GM19468 (cell line): ENCODE data around the gene CYP2D6.
"Not testable (repeated sequence)": the region's sequence is repeated elsewhere in the genome, so short reads cannot be mapped to it uniquely, and the experiment has no call there.

Experiments
- ATAC-seq: cut with Tn5 transposase; IDR thresholded peaks from one replicate; pipeline ENCODE4 v1.9.1; 2021; ENCODE audit warnings: mild to moderate bottlenecking, moderate library complexity, moderate number of reproducible peaks; ENCODE audit not compliant: unreplicated experiment; ENCODE audit errors: extremely low read depth

The CYP2D6 gene

DNA sequence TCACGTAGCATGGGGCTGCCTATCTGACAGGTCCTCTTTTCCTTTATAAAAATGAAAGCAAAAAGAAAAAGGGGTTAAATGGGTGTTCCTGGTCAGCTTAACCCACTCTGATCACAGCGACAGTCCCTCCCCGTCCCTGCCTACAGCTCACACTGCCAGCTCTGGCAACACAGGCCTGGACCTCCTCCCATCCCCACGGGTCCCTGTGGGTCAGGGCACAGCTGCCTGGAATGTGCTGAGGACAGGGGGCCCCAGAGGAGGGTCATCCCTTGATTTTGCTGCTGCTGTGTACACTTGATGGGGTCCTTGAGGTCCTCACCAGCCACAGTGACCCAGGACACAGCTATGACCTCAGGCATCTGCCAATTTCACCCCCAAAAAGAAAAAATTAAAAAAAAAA lies 29.6 kb upstream of the CYP2D6 start:
- no peak for ATAC-seq

- ATAC-seq, result no peak
Measured at GRCh38 chr22:42158456-42159132, 28.0 kb upstream of the CYP2D6 start.

DNA sequence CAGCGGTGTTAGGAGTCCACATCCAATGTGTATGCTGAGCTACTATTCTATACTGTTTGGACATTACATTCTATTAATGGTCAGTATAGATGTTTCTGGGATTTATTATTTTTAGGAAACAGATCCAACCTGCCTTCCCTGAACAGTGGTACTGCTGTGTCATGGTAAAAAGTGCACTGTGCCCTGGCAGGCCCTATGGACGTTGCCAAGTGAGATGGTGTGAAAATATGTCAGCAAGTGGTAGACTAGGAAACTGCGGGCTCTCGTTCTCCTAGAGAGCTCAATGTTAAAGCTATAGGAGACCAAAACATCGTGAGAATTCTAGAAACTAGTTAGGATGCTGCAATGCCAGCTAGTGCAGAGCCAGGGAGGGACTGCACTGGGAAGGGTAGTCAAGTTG lies 26.0 kb upstream of the CYP2D6 start:
- ATAC-seq, result no peak

DNA sequence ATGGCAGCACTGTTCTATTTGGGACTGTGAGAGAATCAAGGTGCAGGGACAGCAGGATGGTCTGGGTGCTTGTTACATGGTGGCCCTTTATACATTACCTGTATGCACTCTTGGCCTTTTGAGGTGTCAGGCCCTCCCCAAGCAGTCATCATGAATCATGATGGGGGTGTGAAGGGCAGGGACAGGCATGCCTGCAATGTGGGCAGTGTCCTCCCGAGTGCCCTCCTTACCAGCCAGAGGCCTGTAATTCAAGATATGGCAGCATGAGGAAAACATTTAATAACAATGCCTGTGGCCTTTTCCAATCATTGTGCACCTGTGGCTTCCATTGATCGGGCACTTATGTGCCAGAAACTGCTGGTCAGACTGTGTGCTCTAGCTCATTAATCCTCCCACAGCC lies 25.5 kb upstream of the CYP2D6 start:
- ATAC-seq, result no peak

DNA sequence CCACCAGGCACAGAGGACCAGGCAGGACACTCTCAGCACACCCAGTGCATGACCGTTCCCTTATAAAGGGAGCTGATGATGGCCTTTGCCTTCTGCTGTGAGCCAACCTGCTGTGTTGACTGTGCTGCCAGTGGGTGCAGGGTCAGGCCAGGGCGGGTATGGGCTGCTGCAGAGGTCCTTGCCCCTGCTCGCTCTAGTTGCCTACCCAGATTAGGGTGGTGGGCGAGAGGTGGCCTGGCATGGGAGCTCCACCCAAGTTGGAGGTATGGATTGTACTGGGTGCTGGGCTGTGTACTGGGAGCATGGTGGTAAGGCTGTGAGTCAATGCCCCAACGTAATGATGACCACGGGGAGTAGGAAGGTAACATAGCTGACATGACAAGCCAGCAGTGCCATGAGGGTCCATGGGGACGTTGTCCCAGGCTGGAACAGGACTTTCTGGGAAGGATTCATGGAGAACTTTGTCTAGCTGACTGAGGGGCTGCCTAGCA lies 24.5 kb upstream of the CYP2D6 start:
- ATAC-seq, result no peak

- ATAC-seq, result no peak
Measured at GRCh38 chr22:42154293-42155052, 23.9 kb upstream of the CYP2D6 start.

DNA sequence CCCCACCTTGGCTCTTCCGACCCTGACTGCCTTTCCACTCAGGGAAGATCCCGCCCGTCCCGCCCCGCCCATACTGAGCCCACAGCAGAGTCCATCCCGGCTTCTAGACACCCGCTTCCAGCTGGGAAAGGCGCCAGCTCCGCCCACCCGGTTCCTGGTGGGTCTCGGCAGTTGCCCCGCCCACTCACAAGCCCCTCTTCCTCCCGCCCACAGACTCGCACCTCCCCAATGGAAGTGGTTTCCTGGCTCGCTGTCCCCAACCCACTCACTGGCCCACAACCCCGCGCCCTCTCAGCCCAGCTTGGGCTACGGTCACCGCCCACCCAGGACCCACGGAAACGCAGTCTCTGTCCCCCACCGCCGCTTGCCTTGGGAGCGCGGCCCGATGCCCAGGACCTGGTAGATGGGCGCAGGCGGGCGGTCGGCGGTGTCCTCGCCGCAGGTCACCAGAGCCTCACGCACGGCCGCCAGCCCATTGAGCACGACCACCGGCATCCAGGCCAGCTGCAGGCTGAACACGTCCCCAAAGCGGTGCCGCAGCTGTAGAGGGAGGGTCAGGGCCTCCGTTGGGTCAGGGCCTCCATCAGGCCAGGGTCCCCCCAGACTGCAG lies 22.2 kb upstream of the CYP2D6 start:
- ATAC-seq, result no peak

DNA sequence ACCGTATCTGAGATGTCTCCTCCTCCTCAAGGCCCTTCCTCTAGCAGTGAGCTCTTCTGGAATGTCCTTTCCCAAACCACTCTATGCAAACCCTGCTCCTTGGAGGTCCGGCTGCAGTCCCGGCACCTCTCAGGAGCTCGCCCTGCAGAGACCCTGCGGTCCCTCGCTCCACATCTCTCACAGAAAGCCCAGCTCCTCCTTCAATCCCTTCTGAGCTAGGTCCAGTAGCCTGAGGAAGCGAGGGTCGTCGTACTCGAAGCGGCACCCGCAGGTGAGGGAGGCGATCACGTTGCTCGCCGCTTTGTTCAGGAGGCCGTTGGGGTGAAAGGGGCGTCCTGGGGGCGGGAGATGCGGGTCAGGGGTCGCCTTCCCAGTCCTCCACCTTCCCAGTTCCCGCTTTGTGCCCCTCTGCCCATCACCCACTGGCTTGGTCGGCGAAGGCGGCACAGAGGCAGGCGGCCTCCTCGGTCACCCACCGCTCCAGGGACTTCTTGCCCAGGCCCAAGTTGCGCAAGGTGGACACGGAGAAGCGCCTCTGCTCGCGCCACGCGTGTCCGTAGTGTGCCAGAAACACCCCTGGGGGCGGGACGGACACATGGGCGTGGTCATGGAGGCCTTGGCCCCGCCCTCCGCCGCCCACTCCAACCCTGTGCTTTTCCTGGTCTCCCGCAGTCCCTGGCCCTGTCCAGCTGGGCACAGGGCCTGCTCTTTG lies 21.5 kb upstream of the CYP2D6 start:
- ATAC-seq, result no peak

DNA sequence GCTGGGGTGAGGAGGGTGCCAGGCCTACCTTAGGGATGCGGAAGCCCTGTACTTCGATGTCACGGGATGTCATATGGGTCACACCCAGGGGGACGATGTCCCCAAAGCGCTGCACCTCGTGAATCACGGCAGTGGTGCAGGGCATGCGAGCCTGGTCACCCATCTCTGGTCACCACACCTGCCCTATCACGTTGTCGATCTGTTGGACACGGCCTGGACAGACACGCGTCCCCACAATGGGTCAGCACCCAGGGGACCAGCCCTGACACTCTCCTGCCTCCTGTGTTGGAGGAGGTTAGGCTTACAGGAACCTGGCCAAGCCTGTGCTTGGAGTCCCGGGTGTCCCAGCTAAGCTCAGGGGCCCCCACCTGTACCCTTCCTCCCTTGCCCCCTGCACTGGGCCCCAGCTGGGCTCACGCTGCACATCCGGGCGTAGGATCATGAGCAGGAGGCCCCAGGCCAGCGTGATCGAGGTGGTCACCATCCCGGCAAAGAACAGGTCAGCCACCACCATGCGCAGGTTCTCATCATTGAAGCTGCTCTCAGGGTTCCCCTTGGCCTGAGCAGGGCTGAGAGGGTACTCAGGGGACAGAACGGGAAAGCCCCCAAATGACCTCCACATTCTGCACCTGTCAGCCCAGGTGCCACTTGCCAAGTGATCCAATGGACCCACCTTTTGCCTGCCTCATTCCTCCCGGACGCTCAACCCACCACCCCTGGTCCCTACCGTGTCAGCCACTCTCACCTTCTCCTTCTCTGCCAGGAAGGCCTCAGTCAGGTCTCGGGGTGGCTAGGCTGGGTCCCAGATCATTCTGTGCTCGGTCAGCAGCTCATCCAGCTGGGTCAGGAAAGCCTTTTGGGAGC lies 20.3 kb upstream of the CYP2D6 start:
- ATAC-seq, result no peak

- ATAC-seq, result not testable (repeated sequence)
Measured at GRCh38 chr22:42149798-42150197, 19.2 kb upstream of the CYP2D6 start.

DNA sequence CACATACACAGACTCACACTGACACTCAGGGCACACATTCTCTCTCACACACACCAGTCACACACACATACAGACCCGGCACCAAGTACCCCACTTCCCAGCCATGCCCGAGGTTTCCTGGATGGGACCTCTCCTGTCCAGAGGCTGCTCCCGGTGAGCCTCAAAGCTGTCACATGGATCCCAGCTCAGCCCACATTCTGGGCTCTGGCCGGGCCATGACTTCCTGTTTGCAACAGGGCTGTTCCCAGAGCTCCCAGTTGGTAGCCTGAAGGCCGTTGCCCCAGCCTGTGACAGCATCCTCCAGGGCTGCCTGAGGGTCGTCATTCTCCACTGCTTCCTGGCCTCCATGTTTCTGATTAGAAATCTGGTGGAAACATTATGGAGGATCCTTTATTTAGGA lies 14.6 kb upstream of the CYP2D6 start:
- no peak for ATAC-seq

DNA sequence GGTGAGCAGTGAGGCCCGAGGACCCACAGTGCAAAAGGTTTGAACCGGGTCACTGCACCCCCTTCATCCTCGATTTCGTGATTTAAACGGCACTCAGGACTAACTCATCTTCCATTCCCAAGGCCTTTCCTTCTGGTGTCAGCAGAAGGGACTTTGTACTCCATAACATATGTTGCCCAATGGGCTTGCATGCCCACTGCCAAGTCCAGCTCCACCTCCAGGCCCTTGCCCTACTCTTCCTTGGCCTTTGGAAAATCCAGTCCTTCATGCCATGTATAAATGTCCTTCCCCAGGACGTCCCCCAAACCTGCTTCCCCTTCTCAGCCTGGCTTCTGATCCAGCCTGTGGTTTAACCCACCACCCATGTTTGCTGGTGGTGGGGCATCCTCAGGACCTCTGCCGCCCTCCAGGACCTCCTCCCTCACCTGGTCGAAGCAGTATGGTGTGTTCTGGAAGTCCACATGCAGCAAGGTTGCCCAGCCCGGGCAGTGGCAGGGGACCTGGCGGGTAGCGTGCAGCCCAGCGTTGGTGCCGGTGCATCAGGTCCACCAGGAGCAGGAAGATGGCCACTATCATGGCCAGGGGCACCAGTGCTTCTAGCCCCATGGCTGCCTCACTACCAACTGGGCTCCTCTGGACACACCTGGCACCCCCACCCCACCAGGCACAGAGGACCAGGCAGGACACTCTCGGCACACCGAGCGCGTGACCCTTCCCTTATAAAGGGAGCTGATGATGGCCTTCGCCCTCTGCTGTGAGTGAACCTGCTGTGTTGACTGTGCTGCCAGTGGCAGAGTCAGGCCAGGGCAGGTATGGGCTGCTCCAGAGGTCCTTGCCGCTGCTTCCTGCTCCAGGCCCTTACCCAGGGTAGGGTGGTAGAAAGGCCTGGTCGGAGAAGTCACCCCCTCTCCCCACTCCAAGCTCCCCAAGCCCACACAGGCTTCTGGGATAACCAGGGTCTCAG lies 13.5 kb upstream of the CYP2D6 start:
- not testable (repeated sequence) for ATAC-seq

DNA sequence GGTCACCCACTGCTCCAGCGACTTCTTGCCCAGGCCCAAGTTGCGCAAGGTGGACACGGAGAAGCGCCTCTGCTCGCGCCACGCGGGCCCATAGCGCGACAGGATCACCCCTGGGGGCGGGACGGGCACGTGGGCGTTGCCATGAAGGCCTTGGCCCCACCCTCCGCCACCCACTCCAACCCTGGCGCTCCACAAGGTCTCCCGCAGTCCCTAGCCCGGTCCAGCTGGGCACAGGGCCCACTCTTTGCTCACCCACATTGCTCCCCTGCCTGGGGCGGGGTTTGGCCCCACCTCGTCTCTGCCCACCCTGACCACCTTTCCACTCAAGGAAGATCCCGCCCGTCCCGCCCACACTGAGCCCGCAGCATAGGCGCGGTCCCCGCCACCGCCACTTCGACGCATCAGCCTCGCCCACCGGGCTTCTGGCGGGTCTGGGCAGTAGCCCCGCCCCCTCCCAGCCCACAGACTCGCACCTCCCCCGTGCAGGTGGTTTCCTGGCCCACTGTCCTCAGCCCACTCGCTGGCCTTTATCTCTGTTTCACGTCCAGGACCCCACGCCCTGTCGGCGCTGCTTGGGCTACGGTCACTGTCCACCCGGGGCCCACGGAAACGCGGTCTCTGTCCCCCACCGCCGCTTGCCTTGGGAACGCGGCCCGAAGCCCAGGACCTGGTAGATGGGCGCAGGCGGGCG lies 12.3 kb upstream of the CYP2D6 start:
- ATAC-seq, result no peak

DNA sequence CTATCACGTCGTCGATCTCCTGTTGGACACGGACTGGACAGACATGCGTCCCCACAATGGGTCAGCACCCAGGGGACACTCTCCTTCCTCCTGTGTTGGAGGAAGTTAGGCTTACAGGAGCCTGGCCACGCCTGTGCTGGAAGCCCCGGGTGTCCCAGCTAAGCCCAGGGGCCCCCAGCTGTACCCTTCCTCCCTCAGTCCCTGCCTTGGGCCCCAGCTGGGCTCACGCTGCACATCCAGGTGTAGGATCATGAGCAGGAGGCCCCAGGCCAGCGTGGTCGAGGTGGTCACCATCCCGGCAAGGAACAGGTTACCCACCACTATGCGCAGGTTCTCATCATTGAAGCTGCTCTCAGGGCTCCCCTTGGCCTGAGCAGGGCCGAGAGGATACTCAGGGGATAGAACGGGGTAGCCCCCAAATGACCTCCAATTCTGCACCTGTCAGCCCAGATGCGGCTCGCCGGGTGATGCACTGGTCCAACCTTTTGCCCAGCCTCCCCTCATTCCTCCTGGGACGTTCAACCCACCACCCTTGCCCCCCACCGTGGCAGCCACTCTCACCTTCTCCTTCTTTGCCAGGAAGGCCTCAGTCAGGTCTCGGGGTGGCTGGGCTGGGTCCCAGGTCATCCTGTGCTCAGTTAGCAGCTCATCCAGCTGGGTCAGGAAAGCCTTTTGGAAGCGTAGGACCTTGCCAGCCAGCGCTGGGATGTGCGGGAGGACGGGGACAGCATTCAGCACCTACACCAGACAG lies 10.9 kb upstream of the CYP2D6 start:
- not testable (repeated sequence) for ATAC-seq

DNA sequence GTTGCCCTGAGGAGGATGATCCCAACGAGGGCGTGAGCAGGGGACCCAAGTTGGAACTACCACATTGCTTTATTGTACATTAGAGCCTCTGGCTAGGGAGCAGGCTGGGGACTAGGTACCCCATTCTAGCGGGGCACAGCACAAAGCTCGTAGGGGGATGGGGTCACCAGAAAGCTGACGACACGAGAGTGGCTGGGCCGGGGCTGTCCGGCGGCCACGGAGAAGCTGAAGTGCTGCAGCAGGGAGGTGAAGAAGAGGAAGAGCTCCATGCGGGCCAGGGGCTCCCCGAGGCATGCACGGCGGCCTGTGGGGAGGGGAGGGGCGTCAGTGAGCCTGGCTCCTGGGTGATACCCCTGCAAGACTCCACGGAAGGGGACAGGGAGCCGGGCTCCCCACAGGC lies 9.5 kb upstream of the CYP2D6 start:
- not testable (repeated sequence) for ATAC-seq

DNA sequence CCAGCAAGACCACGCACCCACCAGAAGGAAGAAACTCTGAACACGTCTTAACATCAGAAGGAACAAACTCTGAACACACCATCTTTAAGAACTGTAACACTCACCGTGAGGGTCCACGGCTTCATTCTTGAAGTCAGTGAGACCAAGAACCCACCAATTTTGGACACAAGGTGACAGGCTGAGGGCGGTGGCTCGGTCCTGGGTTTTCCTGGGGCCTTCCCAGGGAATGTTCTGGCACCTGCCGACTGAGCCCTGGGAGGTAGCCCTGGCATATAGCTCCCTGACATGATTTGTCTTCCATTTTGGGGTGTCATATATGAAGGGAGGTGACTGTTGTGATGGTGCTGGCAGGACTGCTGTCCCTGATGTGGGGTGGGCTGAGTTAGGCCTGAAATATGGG lies 8.9 kb upstream of the CYP2D6 start:
- not testable (repeated sequence) for ATAC-seq

GRCh38 chr22:42138972-42139371 lies 8.4 kb upstream of the CYP2D6 start:
- no peak for ATAC-seq
